ENCODE data around the gene USH2A. TPM values are rescaled to one million over a fixed set of nuclear protein-coding genes. Genes with fewer than 3 reads are reported as not detected.

USH2A gene
- total and polyA plus RNA-seq, 8 donors: 0.03 to 0.06 (median 0.04) TPM; not detected in 2

- no peak overlapping the region for H3K27ac ChIP-seq
- no peak overlapping the region for H3K4me3 ChIP-seq
- no peaks in the 10 kb centered on the region for H3K27me3 ChIP-seq
- H3K4me1 ChIP-seq: no peaks in the 10 kb centered on the region
- no peak for ATAC-seq
- intact Hi-C loops (cut with DNase I): no loop called here
- H3K9me3 ChIP-seq: no peaks in the 10 kb centered on the region
- DNase-seq: no peak
- TF ChIP-seq CTCF (IDR thresholded peaks at IDR 0.05): no peak
- no peaks in the 10 kb centered on the region for H3K36me3 ChIP-seq
These were observed 38.2 kb upstream of the USH2A start for GRCh38 chr1:216461466-216461865.

- intact Hi-C loops (cut with DNase I): no loop called here
- H3K4me3 ChIP-seq: no peak overlapping the region
- TF ChIP-seq CTCF (IDR thresholded peaks at IDR 0.05): no peak
These were observed 36.5 kb upstream of the USH2A start for GRCh38 chr1:216459651-216460207.

GRCh38 chr1:216458812-216459211 lies 35.6 kb upstream of the USH2A start:
- TF ChIP-seq CTCF (IDR thresholded peaks at IDR 0.05): no peak
- no peak overlapping the region for H3K27ac ChIP-seq
- no peak for ATAC-seq
- DNase-seq: no peak
- H3K4me3 ChIP-seq: no peak overlapping the region
- H3K27me3 ChIP-seq: no peaks in the 10 kb centered on the region
- H3K4me1 ChIP-seq: no peaks in the 10 kb centered on the region
- peaks cover 0 to 2% of the 10 kb centered on the region in 2 donors for H3K9me3 ChIP-seq
- H3K36me3 ChIP-seq: no peaks in the 10 kb centered on the region
- intact Hi-C loops (cut with DNase I): no loop called here

More at GRCh38 chr1:216459651-216460207, 36.5 kb upstream of the USH2A start:
- H3K27me3 ChIP-seq: no peaks in the 10 kb centered on the region
- DNase-seq (no peak), ATAC-seq (no peak)
- H3K4me1 ChIP-seq: no peaks in the 10 kb centered on the region
- no peak overlapping the region for H3K27ac ChIP-seq
- peaks cover 0 to 2% of the 10 kb centered on the region in 2 donors for H3K9me3 ChIP-seq
- H3K36me3 ChIP-seq: no peaks in the 10 kb centered on the region

- H3K36me3 ChIP-seq: no peaks in the 10 kb centered on the region
- no peak for DNase-seq
- ATAC-seq: no peak
- no peaks in the 10 kb centered on the region for H3K4me1 ChIP-seq
- H3K9me3 ChIP-seq: peaks cover 0 to 2% of the 10 kb centered on the region in 2 donors
- intact Hi-C loops (cut with DNase I): no loop called here
- H3K27ac ChIP-seq: no peak overlapping the region
- no peak for TF ChIP-seq CTCF (IDR thresholded peaks at IDR 0.05)
- no peaks in the 10 kb centered on the region for H3K27me3 ChIP-seq
- H3K4me3 ChIP-seq: no peak overlapping the region
These were observed 34.1 kb upstream of the USH2A start for GRCh38 chr1:216457356-216457755.

- no peak for DNase-seq
- intact Hi-C loops (cut with DNase I): no loop called here
- Histone ChIP-seq H3K27ac (no peak overlapping the region), H3K9me3 (peaks cover 0 to 2% of the 10 kb centered on the region in 2 donors), H3K36me3 (no peaks in the 10 kb centered on the region), H3K4me1 (no peaks in the 10 kb centered on the region), H3K4me3 (no peak overlapping the region), H3K27me3 (no peaks in the 10 kb centered on the region)
- TF ChIP-seq CTCF (IDR thresholded peaks at IDR 0.05): no peak
- no peak for ATAC-seq
These were observed 33.4 kb upstream of the USH2A start for GRCh38 chr1:216456682-216457081.

Data from left lung (tissue), 10 donors.